ENCODE data around the gene LSM8.

LSM8 gene

DNA sequence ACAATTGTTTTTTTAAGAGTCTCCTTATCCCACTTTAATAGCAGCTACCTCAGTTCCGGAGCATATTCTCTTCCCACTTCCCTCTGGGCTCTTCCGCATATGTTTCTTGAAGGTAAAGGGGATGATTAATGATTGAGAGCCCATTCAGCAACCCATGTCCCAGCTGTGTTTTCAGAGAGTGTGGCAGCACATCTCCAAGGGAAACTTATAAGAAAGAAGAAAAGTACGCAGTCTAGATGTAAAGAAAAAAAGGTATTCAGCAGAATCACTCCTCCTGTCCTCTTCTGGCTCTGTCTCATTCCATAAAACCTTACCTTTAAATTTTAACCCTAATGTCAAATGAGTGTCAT lies 30.8 kb downstream of the LSM8 start:
- H3K4me3 ChIP-seq (ENCODE audit: low read depth, low read length), result no peak overlapping the region
- DNase-seq (ENCODE audit: low read depth), result no peak
- no peak for TF ChIP-seq CTCF (IDR thresholded peaks at IDR 0.05; ENCODE audit: low read depth, low read length)
- TF ChIP-seq MYC (IDR thresholded peaks at IDR 0.05; ENCODE audit: low read depth, low read length), result no peak
- no peak for TF ChIP-seq POLR2A (IDR thresholded peaks at IDR 0.05; ENCODE audit: extremely low read depth, insufficient read length)
- TF ChIP-seq, protein P1, sequence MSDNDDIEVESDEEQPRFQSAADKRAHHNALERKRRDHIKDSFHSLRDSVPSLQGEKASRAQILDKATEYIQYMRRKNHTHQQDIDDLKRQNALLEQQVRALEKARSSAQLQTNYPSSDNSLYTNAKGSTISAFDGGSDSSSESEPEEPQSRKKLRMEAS (IDR thresholded peaks at IDR 0.05; ENCODE audit: low read depth, low read length), result no peak

GRCh38 chr7:118217210-118217619 lies 33.3 kb downstream of the LSM8 start:
- no peak for TF ChIP-seq POLR2A (IDR thresholded peaks at IDR 0.05; ENCODE audit: extremely low read depth, insufficient read length)
- TF ChIP-seq MYC (IDR thresholded peaks at IDR 0.05; ENCODE audit: low read depth, low read length), result no peak
- H3K4me3 ChIP-seq (ENCODE audit: low read depth, low read length), result no peak overlapping the region
- DNase-seq (ENCODE audit: low read depth), result no peak

- no peak for TF ChIP-seq POLR2A (IDR thresholded peaks at IDR 0.05; ENCODE audit: extremely low read depth, insufficient read length)
- TF ChIP-seq MYC (IDR thresholded peaks at IDR 0.05; ENCODE audit: low read depth, low read length), result no peak
- TF ChIP-seq, protein P1 (IDR thresholded peaks at IDR 0.05; ENCODE audit: low read depth, low read length), result no peak
- TF ChIP-seq CTCF (IDR thresholded peaks at IDR 0.05; ENCODE audit: low read depth, low read length), result no peak
- no peak overlapping the region for H3K4me3 ChIP-seq (ENCODE audit: low read depth, low read length)
- no peak for DNase-seq (ENCODE audit: low read depth)
Measured at GRCh38 chr7:118218413-118219156, 34.6 kb downstream of the LSM8 start.

GRCh38 chr7:118219157-118219512 lies 35.2 kb downstream of the LSM8 start:
- TF ChIP-seq MYC (IDR thresholded peaks at IDR 0.05; ENCODE audit: low read depth, low read length) (no peak), CTCF (IDR thresholded peaks at IDR 0.05; ENCODE audit: low read depth, low read length) (no peak), POLR2A (IDR thresholded peaks at IDR 0.05; ENCODE audit: extremely low read depth, insufficient read length) (no peak)
- TF ChIP-seq, protein P1 (IDR thresholded peaks at IDR 0.05; ENCODE audit: low read depth, low read length), result no peak
- DNase-seq (ENCODE audit: low read depth), result no peak
- H3K4me3 ChIP-seq (ENCODE audit: low read depth, low read length), result no peak overlapping the region

- no peak for DNase-seq (ENCODE audit: low read depth)
- H3K4me3 ChIP-seq (ENCODE audit: low read depth, low read length), result no peak overlapping the region
- TF ChIP-seq MYC (IDR thresholded peaks at IDR 0.05; ENCODE audit: low read depth, low read length) (no peak), POLR2A (IDR thresholded peaks at IDR 0.05; ENCODE audit: extremely low read depth, insufficient read length) (no peak), CTCF (IDR thresholded peaks at IDR 0.05; ENCODE audit: low read depth, low read length) (no peak)
- TF ChIP-seq, protein P1 (IDR thresholded peaks at IDR 0.05; ENCODE audit: low read depth, low read length), result no peak
Measured at GRCh38 chr7:118220583-118220982, 36.6 kb downstream of the LSM8 start.

GRCh38 chr7:118222591-118222990 lies 38.6 kb downstream of the LSM8 start:
- no peak for TF ChIP-seq MYC (IDR thresholded peaks at IDR 0.05; ENCODE audit: low read depth, low read length)
- TF ChIP-seq CTCF (IDR thresholded peaks at IDR 0.05; ENCODE audit: low read depth, low read length), result no peak
- TF ChIP-seq POLR2A (IDR thresholded peaks at IDR 0.05; ENCODE audit: extremely low read depth, insufficient read length), result no peak
- TF ChIP-seq, protein P1 (IDR thresholded peaks at IDR 0.05; ENCODE audit: low read depth, low read length), result no peak

More at GRCh38 chr7:118222591-118222990, 38.6 kb downstream of the LSM8 start:
- no peak for DNase-seq (ENCODE audit: low read depth)
- no peak overlapping the region for H3K4me3 ChIP-seq (ENCODE audit: low read depth, low read length)

All from NB4 (cell line).